GM18520 (cell line): ENCODE measurements around the gene VPS50.

Experiments used
- ATAC-seq: cut with Tn5 transposase; IDR thresholded peaks from one replicate; pipeline ENCODE4 v1.9.1; 2021; ENCODE audit not compliant: unreplicated experiment

VPS50 gene

GRCh38 chr7:93392984-93393383, 160.8 kb downstream of the VPS50 start:
- ATAC-seq: no peak

- ATAC-seq: no peak
Observed at GRCh38 chr7:93399642-93400041, 167.5 kb downstream of the VPS50 start.

DNA sequence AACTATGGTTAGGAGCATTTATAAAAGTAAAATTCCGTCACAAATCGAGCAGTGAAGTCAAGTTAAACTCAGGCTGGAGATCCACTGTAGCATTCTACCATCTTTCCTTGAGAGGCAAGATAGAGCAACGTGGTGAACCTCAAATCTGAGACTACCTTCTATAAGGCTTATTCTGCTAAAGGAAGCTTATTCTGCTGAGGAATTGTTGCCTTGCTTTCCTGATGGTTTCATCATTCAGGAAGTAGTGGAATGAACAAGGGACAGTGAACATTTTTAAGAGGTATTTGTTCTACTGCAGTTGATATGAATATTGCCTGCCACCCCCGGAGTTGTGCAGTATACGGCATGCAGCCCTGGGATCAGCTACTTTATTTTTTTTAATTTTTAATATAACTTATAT, 170.8 kb downstream of the VPS50 start:
- ATAC-seq: no peak

- ATAC-seq: no peak
Observed at GRCh38 chr7:93407239-93407638, 175.1 kb downstream of the VPS50 start.

DNA sequence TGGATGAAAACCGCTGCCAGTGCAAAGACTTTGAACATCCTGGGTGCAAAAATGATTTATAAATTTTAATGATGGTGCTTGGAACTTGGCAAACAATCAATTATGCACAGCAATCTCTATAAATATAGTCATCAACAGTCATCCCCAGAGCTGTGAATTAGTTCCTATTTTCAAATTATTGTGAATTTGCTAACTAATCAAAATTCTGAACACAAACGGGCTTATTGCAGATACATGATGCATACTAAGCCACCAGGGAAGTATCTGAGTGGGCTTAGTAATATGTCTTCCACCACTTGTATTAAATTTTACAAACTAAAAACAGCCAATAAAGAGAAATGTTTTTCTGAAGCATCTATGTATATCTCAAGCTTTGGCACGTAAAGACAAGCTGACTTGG, 177.2 kb downstream of the VPS50 start:
- no peak for ATAC-seq
